GM23338 (cell line): Measurements from ENCODE around the gene ZNF579. TPM values are rescaled to one million over a fixed set of nuclear protein-coding genes. Genes with fewer than 3 reads are reported as not detected.

Source experiments
- ATAC-seq: fragments of 200-7000 bp; cut with Tn5 transposase; 3 replicates; pipeline ENCODE4 v1.9.1; 2020
- DNase-seq: peaks from one replicate; pipeline ENCODE4 v3.0.0-alpha.2; 2015; ENCODE audit warnings: low spot score
- H2AFZ ChIP-seq: fragments of 200-600 bp; sonication (generic); 2 replicates; pipeline ENCODE4 v1.8.0; 2016; ENCODE audit warnings: antibody characterized with exemption, mild to moderate bottlenecking, moderate library complexity
- H3F3A ChIP-seq: fragments of 200-600 bp; sonication (generic); replicated peaks from 2 replicates; pipeline ENCODE4 v1.8.0; 2017; ENCODE audit warnings: antibody characterized with exemption, mixed run types, low read depth
- H3K27ac ChIP-seq: fragments of 200-600 bp; sonication (generic); 2 replicates; pipeline ENCODE4 v1.6.1; 2016; ENCODE audit warnings: low read depth
- H3K27me3 ChIP-seq: fragments of 200-600 bp; sonication (generic); 2 replicates; pipeline ENCODE4 v1.8.0; 2016; ENCODE audit warnings: mild to moderate bottlenecking, mixed run types, moderate library complexity; ENCODE audit not compliant: insufficient read depth
- H3K36me3 ChIP-seq: fragments of 200-600 bp; sonication (generic); 2 replicates; pipeline ENCODE4 v1.8.0; 2016; ENCODE audit warnings: mild to moderate bottlenecking; ENCODE audit not compliant: insufficient read depth
- H3K4me1 ChIP-seq: fragments of 200-600 bp; sonication (generic); 2 replicates; pipeline ENCODE4 v1.8.0; 2016; ENCODE audit warnings: mild to moderate bottlenecking, moderate library complexity; ENCODE audit not compliant: insufficient read depth
- H3K4me2 ChIP-seq: fragments of 200-600 bp; sonication (generic); 2 replicates; pipeline ENCODE4 v1.7.1; 2017; ENCODE audit warnings: mixed run types
- H3K4me3 ChIP-seq: fragments of 200-600 bp; sonication (generic); 2 replicates; pipeline ENCODE4 v1.6.1; 2016; ENCODE audit warnings: mixed run types
- H3K79me2 ChIP-seq: fragments of 200-600 bp; sonication (generic); replicated peaks from 2 replicates; pipeline ENCODE4 v1.8.0; 2017; ENCODE audit warnings: mild to moderate bottlenecking; ENCODE audit not compliant: insufficient read depth
- H3K9me2 ChIP-seq: fragments of 200-600 bp; sonication (generic); 2 replicates; pipeline ENCODE4 v1.8.0; 2017; ENCODE audit not compliant: insufficient read depth
- H4K20me1 ChIP-seq: fragments of 200-600 bp; sonication (generic); replicated peaks from 2 replicates; pipeline ENCODE4 v1.8.0; 2017; ENCODE audit warnings: mild to moderate bottlenecking; ENCODE audit not compliant: insufficient read depth
- H3K27ac Mint-ChIP-seq: 2 replicates; pipeline ENCODE4 v1.8.0; 2020; ENCODE audit warnings: inconsistent platforms, mild to moderate bottlenecking, moderate library complexity, mixed read lengths
- H3K27me3 Mint-ChIP-seq: 3 replicates; pipeline ENCODE4 v1.8.0; 2022; ENCODE audit warnings: low read depth, mild to moderate bottlenecking, moderate library complexity, mixed read lengths, inconsistent platforms; ENCODE audit not compliant: insufficient read depth, poor library complexity
- H3K36me3 Mint-ChIP-seq: 3 replicates; pipeline ENCODE4 v1.8.0; 2021; ENCODE audit warnings: low read depth, mild to moderate bottlenecking, inconsistent platforms, moderate library complexity, mixed read lengths
- H3K4me1 Mint-ChIP-seq: 3 replicates; pipeline ENCODE4 v1.8.0; 2020; ENCODE audit warnings: mild to moderate bottlenecking, inconsistent platforms, mixed read lengths
- H3K4me3 Mint-ChIP-seq: 3 replicates; pipeline ENCODE4 v1.8.0; 2021; ENCODE audit warnings: moderate library complexity, mild to moderate bottlenecking, inconsistent platforms, mixed read lengths
- H3K9me3 Mint-ChIP-seq: 3 replicates; pipeline ENCODE4 v1.8.0; 2020; ENCODE audit warnings: moderate library complexity, mild to moderate bottlenecking, inconsistent platforms, mixed read lengths
- CREB1 ChIP-seq: fragments of 250-450 bp; sonication (Bioruptor Pico); IDR thresholded peaks from 2 replicates; pipeline ENCODE4 v1.5.0; 2020; ENCODE audit warnings: low read depth, mild to moderate bottlenecking, moderate library complexity
- EZH2 ChIP-seq: fragments of 200-600 bp; sonication (generic); IDR thresholded peaks from one replicate; pipeline ENCODE4 v1.8.0; 2017; ENCODE audit warnings: antibody characterized with exemption, mild to moderate bottlenecking, low read depth; ENCODE audit not compliant: unreplicated experiment
- EZH2phosphoT487 ChIP-seq: fragments of 200-600 bp; sonication (generic); IDR thresholded peaks from one replicate; pipeline ENCODE4 v1.8.1; 2018; ENCODE audit warnings: antibody characterized with exemption; ENCODE audit not compliant: unreplicated experiment
- JUNB ChIP-seq: IDR thresholded peaks from one replicate; pipeline ENCODE4 v1.6.1; 2016; ENCODE audit warnings: antibody characterized with exemption; ENCODE audit not compliant: unreplicated experiment
- NANOG ChIP-seq: IDR thresholded peaks from 2 replicates; pipeline ENCODE4 v1.6.1; 2016; ENCODE audit warnings: antibody characterized with exemption, borderline replicate concordance
- POLR2AphosphoS5 ChIP-seq: IDR thresholded peaks from 2 replicates; pipeline ENCODE4 v1.6.1; 2016; ENCODE audit warnings: antibody characterized with exemption, low read depth
- STAT1 ChIP-seq: IDR thresholded peaks from one replicate; pipeline ENCODE4 v1.6.1; 2016; ENCODE audit warnings: antibody characterized with exemption; ENCODE audit not compliant: unreplicated experiment
- ZNF331 ChIP-seq: fragments of 250-450 bp; sonication (Bioruptor Pico); IDR thresholded peaks from 2 replicates; pipeline ENCODE4 v1.5.0; 2020; ENCODE audit warnings: low read depth, mild to moderate bottlenecking, moderate library complexity
- polyA plus RNA-seq: library from polyadenylated mRNA; unstranded; fragments of >200 nt; fragmentation: Nextera tagmentation; extraction: Ambion mirVana; gene quantifications from 2 replicates; pipeline ENCODE4 v1.2.1, GENCODE V29; 2016
- total RNA-seq: library from RNA; depleted of rRNA; stranded (reverse); fragments of >200 nt; shearing (Covaris generic); gene quantifications from 2 replicates; pipeline ENCODE4 v1.2.3, GENCODE V29; 2014
- TF ChIP-seq, protein P1 (sequence below), 2 experiments: fragments of 200-600 bp in 1 of 2; sonication (generic) in 1 of 2; conservative IDR thresholded peaks; 2 replicates each; pipeline versions ENCODE4 v1.5.1 to v1.6.1; 2016 to 2017; ENCODE audit warnings: antibody characterized with exemption in 2 of 2, low read depth in 2 of 2, mild to moderate bottlenecking in 2 of 2, moderate library complexity in 1 of 2
- TF ChIP-seq, protein P2 (sequence below): fragments of 250-450 bp; sonication (Bioruptor Pico); IDR thresholded peaks from 2 replicates; pipeline ENCODE4 v1.5.0; 2020; ENCODE audit warnings: mild to moderate bottlenecking, moderate library complexity
- TF ChIP-seq, protein P3 (sequence below): IDR thresholded peaks from 2 replicates; pipeline ENCODE4 v1.6.1; 2016; ENCODE audit warnings: antibody characterized with exemption
- TF ChIP-seq, protein P4 (sequence below): IDR thresholded peaks from one replicate; pipeline ENCODE4 v1.6.1; 2018; ENCODE audit warnings: antibody characterized with exemption; ENCODE audit not compliant: unreplicated experiment

ZNF579 gene
- total and polyA plus RNA-seq, 2 experiments from 2014 or later = 7.3 to 12.2 TPM

DNA sequence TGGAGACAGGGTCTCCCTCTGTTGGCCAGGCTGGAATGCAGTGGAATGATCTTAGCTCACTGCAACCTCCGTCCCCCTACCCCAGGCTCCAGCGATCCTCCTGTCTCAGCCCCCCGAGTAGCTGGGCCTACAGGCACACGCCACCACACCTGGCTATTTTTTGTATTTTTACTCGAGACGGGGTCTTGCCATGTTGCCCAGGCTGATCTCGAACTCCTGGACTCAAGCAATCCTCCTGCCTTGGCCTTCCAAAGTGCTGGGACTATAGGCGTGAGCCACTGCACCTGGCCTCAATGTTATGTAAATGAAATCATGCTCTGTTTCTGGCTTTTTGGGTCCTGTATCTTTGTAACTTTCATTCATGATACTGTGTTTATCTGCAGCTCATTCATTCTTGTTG, 8.1 kb upstream of the ZNF579 start:
- Histone ChIP-seq H3K9me2 (no peaks in the 10 kb centered on the region), H3K27me3 (peaks cover 40% of the 10 kb centered on the region), H3K4me1 (peaks cover 25% of the 10 kb centered on the region), H3F3A (peaks cover 24% of the 10 kb centered on the region), H3K4me3 (no peak overlapping the region), H3K4me2 (no peak overlapping the region), H2AFZ (no peak overlapping the region), H3K79me2 (no peaks in the 10 kb centered on the region), H3K36me3 (no peaks in the 10 kb centered on the region), H4K20me1 (no peaks in the 10 kb centered on the region), H3K27ac (no peak overlapping the region)
- peaks cover 27% of the 10 kb centered on the region for H3K27me3 Mint-ChIP-seq
- TF ChIP-seq NANOG (no peak), EZH2 (no peak), ZNF331 (CRISPR knock-in tag) (no peak), POLR2AphosphoS5 (no peak), STAT1 (no peak), CREB1 (no peak), JUNB (no peak), EZH2phosphoT487 (no peak)
- TF ChIP-seq, protein P1, sequence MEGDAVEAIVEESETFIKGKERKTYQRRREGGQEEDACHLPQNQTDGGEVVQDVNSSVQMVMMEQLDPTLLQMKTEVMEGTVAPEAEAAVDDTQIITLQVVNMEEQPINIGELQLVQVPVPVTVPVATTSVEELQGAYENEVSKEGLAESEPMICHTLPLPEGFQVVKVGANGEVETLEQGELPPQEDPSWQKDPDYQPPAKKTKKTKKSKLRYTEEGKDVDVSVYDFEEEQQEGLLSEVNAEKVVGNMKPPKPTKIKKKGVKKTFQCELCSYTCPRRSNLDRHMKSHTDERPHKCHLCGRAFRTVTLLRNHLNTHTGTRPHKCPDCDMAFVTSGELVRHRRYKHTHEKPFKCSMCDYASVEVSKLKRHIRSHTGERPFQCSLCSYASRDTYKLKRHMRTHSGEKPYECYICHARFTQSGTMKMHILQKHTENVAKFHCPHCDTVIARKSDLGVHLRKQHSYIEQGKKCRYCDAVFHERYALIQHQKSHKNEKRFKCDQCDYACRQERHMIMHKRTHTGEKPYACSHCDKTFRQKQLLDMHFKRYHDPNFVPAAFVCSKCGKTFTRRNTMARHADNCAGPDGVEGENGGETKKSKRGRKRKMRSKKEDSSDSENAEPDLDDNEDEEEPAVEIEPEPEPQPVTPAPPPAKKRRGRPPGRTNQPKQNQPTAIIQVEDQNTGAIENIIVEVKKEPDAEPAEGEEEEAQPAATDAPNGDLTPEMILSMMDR (conservative IDR thresholded peaks at IDR 0.05; ENCODE audit: low read depth in 2 of 2) = no peak
- TF ChIP-seq, protein P2, sequence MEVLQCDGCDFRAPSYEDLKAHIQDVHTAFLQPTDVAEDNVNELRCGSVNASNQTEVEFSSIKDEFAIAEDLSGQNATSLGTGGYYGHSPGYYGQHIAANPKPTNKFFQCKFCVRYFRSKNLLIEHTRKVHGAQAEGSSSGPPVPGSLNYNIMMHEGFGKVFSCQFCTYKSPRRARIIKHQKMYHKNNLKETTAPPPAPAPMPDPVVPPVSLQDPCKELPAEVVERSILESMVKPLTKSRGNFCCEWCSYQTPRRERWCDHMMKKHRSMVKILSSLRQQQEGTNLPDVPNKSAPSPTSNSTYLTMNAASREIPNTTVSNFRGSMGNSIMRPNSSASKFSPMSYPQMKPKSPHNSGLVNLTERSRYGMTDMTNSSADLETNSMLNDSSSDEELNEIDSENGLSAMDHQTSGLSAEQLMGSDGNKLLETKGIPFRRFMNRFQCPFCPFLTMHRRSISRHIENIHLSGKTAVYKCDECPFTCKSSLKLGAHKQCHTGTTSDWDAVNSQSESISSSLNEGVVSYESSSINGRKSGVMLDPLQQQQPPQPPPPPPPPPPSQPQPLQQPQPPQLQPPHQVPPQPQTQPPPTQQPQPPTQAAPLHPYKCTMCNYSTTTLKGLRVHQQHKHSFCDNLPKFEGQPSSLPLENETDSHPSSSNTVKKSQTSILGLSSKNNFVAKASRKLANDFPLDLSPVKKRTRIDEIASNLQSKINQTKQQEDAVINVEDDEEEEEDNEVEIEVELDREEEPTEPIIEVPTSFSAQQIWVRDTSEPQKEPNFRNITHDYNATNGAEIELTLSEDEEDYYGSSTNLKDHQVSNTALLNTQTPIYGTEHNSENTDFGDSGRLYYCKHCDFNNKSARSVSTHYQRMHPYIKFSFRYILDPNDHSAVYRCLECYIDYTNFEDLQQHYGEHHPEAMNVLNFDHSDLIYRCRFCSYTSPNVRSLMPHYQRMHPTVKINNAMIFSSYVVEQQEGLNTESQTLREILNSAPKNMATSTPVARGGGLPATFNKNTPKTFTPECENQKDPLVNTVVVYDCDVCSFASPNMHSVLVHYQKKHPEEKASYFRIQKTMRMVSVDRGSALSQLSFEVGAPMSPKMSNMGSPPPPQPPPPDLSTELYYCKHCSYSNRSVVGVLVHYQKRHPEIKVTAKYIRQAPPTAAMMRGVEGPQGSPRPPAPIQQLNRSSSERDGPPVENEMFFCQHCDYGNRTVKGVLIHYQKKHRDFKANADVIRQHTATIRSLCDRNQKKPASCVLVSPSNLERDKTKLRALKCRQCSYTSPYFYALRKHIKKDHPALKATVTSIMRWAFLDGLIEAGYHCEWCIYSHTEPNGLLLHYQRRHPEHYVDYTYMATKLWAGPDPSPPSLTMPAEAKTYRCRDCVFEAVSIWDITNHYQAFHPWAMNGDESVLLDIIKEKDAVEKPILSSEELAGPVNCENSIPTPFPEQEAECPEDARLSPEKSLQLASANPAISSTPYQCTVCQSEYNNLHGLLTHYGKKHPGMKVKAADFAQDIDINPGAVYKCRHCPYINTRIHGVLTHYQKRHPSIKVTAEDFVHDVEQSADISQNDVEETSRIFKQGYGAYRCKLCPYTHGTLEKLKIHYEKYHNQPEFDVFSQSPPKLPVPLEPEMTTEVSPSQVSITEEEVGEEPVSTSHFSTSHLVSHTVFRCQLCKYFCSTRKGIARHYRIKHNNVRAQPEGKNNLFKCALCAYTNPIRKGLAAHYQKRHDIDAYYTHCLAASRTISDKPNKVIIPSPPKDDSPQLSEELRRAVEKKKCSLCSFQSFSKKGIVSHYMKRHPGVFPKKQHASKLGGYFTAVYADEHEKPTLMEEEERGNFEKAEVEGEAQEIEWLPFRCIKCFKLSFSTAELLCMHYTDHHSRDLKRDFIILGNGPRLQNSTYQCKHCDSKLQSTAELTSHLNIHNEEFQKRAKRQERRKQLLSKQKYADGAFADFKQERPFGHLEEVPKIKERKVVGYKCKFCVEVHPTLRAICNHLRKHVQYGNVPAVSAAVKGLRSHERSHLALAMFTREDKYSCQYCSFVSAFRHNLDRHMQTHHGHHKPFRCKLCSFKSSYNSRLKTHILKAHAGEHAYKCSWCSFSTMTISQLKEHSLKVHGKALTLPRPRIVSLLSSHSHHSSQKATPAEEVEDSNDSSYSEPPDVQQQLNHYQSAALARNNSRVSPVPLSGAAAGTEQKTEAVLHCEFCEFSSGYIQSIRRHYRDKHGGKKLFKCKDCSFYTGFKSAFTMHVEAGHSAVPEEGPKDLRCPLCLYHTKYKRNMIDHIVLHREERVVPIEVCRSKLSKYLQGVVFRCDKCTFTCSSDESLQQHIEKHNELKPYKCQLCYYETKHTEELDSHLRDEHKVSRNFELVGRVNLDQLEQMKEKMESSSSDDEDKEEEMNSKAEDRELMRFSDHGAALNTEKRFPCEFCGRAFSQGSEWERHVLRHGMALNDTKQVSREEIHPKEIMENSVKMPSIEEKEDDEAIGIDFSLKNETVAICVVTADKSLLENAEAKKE = no peak
- TF ChIP-seq, protein P3, sequence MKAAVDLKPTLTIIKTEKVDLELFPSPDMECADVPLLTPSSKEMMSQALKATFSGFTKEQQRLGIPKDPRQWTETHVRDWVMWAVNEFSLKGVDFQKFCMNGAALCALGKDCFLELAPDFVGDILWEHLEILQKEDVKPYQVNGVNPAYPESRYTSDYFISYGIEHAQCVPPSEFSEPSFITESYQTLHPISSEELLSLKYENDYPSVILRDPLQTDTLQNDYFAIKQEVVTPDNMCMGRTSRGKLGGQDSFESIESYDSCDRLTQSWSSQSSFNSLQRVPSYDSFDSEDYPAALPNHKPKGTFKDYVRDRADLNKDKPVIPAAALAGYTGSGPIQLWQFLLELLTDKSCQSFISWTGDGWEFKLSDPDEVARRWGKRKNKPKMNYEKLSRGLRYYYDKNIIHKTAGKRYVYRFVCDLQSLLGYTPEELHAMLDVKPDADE = no peak
- TF ChIP-seq, protein P4, sequence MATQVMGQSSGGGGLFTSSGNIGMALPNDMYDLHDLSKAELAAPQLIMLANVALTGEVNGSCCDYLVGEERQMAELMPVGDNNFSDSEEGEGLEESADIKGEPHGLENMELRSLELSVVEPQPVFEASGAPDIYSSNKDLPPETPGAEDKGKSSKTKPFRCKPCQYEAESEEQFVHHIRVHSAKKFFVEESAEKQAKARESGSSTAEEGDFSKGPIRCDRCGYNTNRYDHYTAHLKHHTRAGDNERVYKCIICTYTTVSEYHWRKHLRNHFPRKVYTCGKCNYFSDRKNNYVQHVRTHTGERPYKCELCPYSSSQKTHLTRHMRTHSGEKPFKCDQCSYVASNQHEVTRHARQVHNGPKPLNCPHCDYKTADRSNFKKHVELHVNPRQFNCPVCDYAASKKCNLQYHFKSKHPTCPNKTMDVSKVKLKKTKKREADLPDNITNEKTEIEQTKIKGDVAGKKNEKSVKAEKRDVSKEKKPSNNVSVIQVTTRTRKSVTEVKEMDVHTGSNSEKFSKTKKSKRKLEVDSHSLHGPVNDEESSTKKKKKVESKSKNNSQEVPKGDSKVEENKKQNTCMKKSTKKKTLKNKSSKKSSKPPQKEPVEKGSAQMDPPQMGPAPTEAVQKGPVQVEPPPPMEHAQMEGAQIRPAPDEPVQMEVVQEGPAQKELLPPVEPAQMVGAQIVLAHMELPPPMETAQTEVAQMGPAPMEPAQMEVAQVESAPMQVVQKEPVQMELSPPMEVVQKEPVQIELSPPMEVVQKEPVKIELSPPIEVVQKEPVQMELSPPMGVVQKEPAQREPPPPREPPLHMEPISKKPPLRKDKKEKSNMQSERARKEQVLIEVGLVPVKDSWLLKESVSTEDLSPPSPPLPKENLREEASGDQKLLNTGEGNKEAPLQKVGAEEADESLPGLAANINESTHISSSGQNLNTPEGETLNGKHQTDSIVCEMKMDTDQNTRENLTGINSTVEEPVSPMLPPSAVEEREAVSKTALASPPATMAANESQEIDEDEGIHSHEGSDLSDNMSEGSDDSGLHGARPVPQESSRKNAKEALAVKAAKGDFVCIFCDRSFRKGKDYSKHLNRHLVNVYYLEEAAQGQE = no peak
- H3K9me3 Mint-ChIP-seq = no peaks in the 10 kb centered on the region; the same call in 1 of the 3 replicates
- peaks cover 40% of the 10 kb centered on the region for H3K4me1 Mint-ChIP-seq
- no peak for ATAC-seq
- DNase-seq = no peak
- peaks cover 11% of the 10 kb centered on the region; the same call in 2 of the 3 replicates for H3K36me3 Mint-ChIP-seq
- no peak overlapping the region; the same call in 2 of the 3 replicates for H3K4me3 Mint-ChIP-seq
- no peak overlapping the region for H3K27ac Mint-ChIP-seq
